Measurements from ENCODE around the gene ACTL8. TPM values are rescaled to one million over a fixed set of nuclear protein-coding genes. Genes with fewer than 3 reads are reported as not detected.

Gene ACTL8
- polyA plus RNA-seq (2013) = 0.03 TPM

- H3K27me3 ChIP-seq (replicated peaks in 2 of 5; ENCODE audit: control insufficient read depth in 4 of 5, insufficient read depth in 5 of 5, low read length in 4 of 5) = peaks cover 0 to 2% (median 0%) of the 10 kb centered on the region in 5 experiments
- no peak within 1 kb of the TSS for H3K4me3 ChIP-seq (ENCODE audit: control insufficient read depth in 1 of 7, extremely low read depth in 1 of 7, insufficient read depth in 4 of 7, low read depth in 2 of 7, low read length in 6 of 7)
- H3K9me3 ChIP-seq (ENCODE audit: control extremely low read depth in 1 of 5, control insufficient read depth in 4 of 5, insufficient read depth in 2 of 5, low read depth in 1 of 5, low read length in 4 of 5) = peaks cover 10 to 50% (median 24%) of the 10 kb centered on the region in 5 experiments
- peak in 2 of 3 donors; percentile 10 to 19 for DNase-seq
- 67% methylated on average over 11 of the region's 12 CpGs for WGBS (ENCODE audit: insufficient coverage)
- H3K27ac ChIP-seq (ENCODE audit: insufficient read depth in 1 of 2, low read depth in 1 of 2, low read length in 2 of 2, poor library complexity in 1 of 2, severe bottlenecking in 2 of 2) = no peak within 1 kb of the TSS
- no peaks in the 10 kb centered on the region for H3K4me1 ChIP-seq (ENCODE audit: control extremely low read depth in 1 of 4, control insufficient read depth in 4 of 4, insufficient read depth in 4 of 4, low read length in 3 of 4)
- ChIA-PET POLR2A (no interaction called here), CTCF (no interaction called here)
- H3K36me3 ChIP-seq (ENCODE audit: control insufficient read depth in 4 of 4, insufficient read depth in 4 of 4, low read length in 3 of 4) = no peaks in the 10 kb centered on the region
Measured at GRCh38 chr1:17755120-17755519, at the start of gene ACTL8. Gene ACTL8 (plus strand): TSS chr1:17755333. CDS start chr1:17823009, 67,676 bp downstream.

- ChIA-PET CTCF (no interaction called here), POLR2A (no interaction called here)
- no peak for DNase-seq
- Histone ChIP-seq H3K4me1 (ENCODE audit: control extremely low read depth in 1 of 4, control insufficient read depth in 4 of 4, insufficient read depth in 4 of 4, low read length in 3 of 4) (no peaks in the 10 kb centered on the region), H3K4me3 (ENCODE audit: control insufficient read depth in 1 of 7, extremely low read depth in 1 of 7, insufficient read depth in 4 of 7, low read depth in 2 of 7, low read length in 6 of 7) (no peak overlapping the region), H3K36me3 (ENCODE audit: control insufficient read depth in 4 of 4, insufficient read depth in 4 of 4, low read length in 3 of 4) (no peaks in the 10 kb centered on the region), H3K9me3 (ENCODE audit: control extremely low read depth in 1 of 5, control insufficient read depth in 4 of 5, insufficient read depth in 2 of 5, low read depth in 1 of 5, low read length in 4 of 5) (peaks cover 0 to 6% (median 0%) of the 10 kb centered on the region in 5 experiments), H3K27ac (ENCODE audit: insufficient read depth in 1 of 2, low read depth in 1 of 2, low read length in 2 of 2, poor library complexity in 1 of 2, severe bottlenecking in 2 of 2) (no peak overlapping the region), H3K27me3 (replicated peaks in 2 of 5; ENCODE audit: control insufficient read depth in 4 of 5, insufficient read depth in 5 of 5, low read length in 4 of 5) (peaks cover 0 to 6% (median 0%) of the 10 kb centered on the region in 5 experiments)
- 85% methylated on average over 4 of the region's 10 CpGs for WGBS (ENCODE audit: insufficient coverage)
Measured at GRCh38 chr1:17706445-17706844, 48.7 kb upstream of the ACTL8 start.

- Histone ChIP-seq H3K36me3 (ENCODE audit: control insufficient read depth in 4 of 4, insufficient read depth in 4 of 4, low read length in 3 of 4) (no peaks in the 10 kb centered on the region), H3K4me1 (ENCODE audit: control extremely low read depth in 1 of 4, control insufficient read depth in 4 of 4, insufficient read depth in 4 of 4, low read length in 3 of 4) (no peaks in the 10 kb centered on the region), H3K9me3 (ENCODE audit: control extremely low read depth in 1 of 5, control insufficient read depth in 4 of 5, insufficient read depth in 2 of 5, low read depth in 1 of 5, low read length in 4 of 5) (peaks cover 0 to 6% (median 0%) of the 10 kb centered on the region in 5 experiments), H3K27ac (ENCODE audit: insufficient read depth in 1 of 2, low read depth in 1 of 2, low read length in 2 of 2, poor library complexity in 1 of 2, severe bottlenecking in 2 of 2) (no peak overlapping the region), H3K4me3 (ENCODE audit: control insufficient read depth in 1 of 7, extremely low read depth in 1 of 7, insufficient read depth in 4 of 7, low read depth in 2 of 7, low read length in 6 of 7) (no peak overlapping the region), H3K27me3 (replicated peaks in 2 of 5; ENCODE audit: control insufficient read depth in 4 of 5, insufficient read depth in 5 of 5, low read length in 4 of 5) (peaks cover 0 to 6% (median 0%) of the 10 kb centered on the region in 5 experiments)
- WGBS (ENCODE audit: insufficient coverage) = 100% methylated on average over 3 of the region's 3 CpGs
- ChIA-PET POLR2A (no interaction called here), CTCF (no interaction called here)
- no peak for DNase-seq
Measured at GRCh38 chr1:17709981-17710380, 45.2 kb upstream of the ACTL8 start.

GRCh38 chr1:17710889-17711576 lies 44.1 kb upstream of the ACTL8 start:
- 0% methylated on average over 1 of the region's 4 CpGs for WGBS (ENCODE audit: insufficient coverage)
- CTCF ChIA-PET = no interaction called here
- Histone ChIP-seq H3K9me3 (ENCODE audit: control extremely low read depth in 1 of 5, control insufficient read depth in 4 of 5, insufficient read depth in 2 of 5, low read depth in 1 of 5, low read length in 4 of 5) (peaks cover 0 to 6% (median 0%) of the 10 kb centered on the region in 5 experiments), H3K36me3 (ENCODE audit: control insufficient read depth in 4 of 4, insufficient read depth in 4 of 4, low read length in 3 of 4) (no peaks in the 10 kb centered on the region), H3K27me3 (replicated peaks in 2 of 5; ENCODE audit: control insufficient read depth in 4 of 5, insufficient read depth in 5 of 5, low read length in 4 of 5) (peaks cover 0 to 5% (median 0%) of the 10 kb centered on the region in 5 experiments), H3K27ac (ENCODE audit: insufficient read depth in 1 of 2, low read depth in 1 of 2, low read length in 2 of 2, poor library complexity in 1 of 2, severe bottlenecking in 2 of 2) (no peak overlapping the region), H3K4me1 (ENCODE audit: control extremely low read depth in 1 of 4, control insufficient read depth in 4 of 4, insufficient read depth in 4 of 4, low read length in 3 of 4) (no peaks in the 10 kb centered on the region), H3K4me3 (ENCODE audit: control insufficient read depth in 1 of 7, extremely low read depth in 1 of 7, insufficient read depth in 4 of 7, low read depth in 2 of 7, low read length in 6 of 7) (no peak overlapping the region)
- no peak for DNase-seq
- POLR2A ChIA-PET = no interaction called here

GRCh38 chr1:17711577-17711910 lies 43.6 kb upstream of the ACTL8 start:
- no peaks in the 10 kb centered on the region for H3K36me3 ChIP-seq (ENCODE audit: control insufficient read depth in 4 of 4, insufficient read depth in 4 of 4, low read length in 3 of 4)
- ChIA-PET CTCF (no interaction called here), POLR2A (no interaction called here)
- no peak overlapping the region for H3K4me3 ChIP-seq (ENCODE audit: control insufficient read depth in 1 of 7, extremely low read depth in 1 of 7, insufficient read depth in 4 of 7, low read depth in 2 of 7, low read length in 6 of 7)
- H3K4me1 ChIP-seq (ENCODE audit: control extremely low read depth in 1 of 4, control insufficient read depth in 4 of 4, insufficient read depth in 4 of 4, low read length in 3 of 4) = no peaks in the 10 kb centered on the region
- H3K9me3 ChIP-seq (ENCODE audit: control extremely low read depth in 1 of 5, control insufficient read depth in 4 of 5, insufficient read depth in 2 of 5, low read depth in 1 of 5, low read length in 4 of 5) = peaks cover 0 to 6% (median 0%) of the 10 kb centered on the region in 5 experiments
- no peak for DNase-seq
- peaks cover 0 to 3% (median 0%) of the 10 kb centered on the region in 5 experiments for H3K27me3 ChIP-seq (replicated peaks in 2 of 5; ENCODE audit: control insufficient read depth in 4 of 5, insufficient read depth in 5 of 5, low read length in 4 of 5)
- no peak overlapping the region for H3K27ac ChIP-seq (ENCODE audit: insufficient read depth in 1 of 2, low read depth in 1 of 2, low read length in 2 of 2, poor library complexity in 1 of 2, severe bottlenecking in 2 of 2)

- POLR2A ChIA-PET = no interaction called here
- Histone ChIP-seq H3K27me3 (replicated peaks in 2 of 5; ENCODE audit: control insufficient read depth in 4 of 5, insufficient read depth in 5 of 5, low read length in 4 of 5) (peaks cover 0 to 3% (median 0%) of the 10 kb centered on the region in 5 experiments), H3K36me3 (ENCODE audit: control insufficient read depth in 4 of 4, insufficient read depth in 4 of 4, low read length in 3 of 4) (no peaks in the 10 kb centered on the region), H3K27ac (ENCODE audit: insufficient read depth in 1 of 2, low read depth in 1 of 2, low read length in 2 of 2, poor library complexity in 1 of 2, severe bottlenecking in 2 of 2) (no peak overlapping the region), H3K4me3 (ENCODE audit: control insufficient read depth in 1 of 7, extremely low read depth in 1 of 7, insufficient read depth in 4 of 7, low read depth in 2 of 7, low read length in 6 of 7) (no peak overlapping the region), H3K4me1 (ENCODE audit: control extremely low read depth in 1 of 4, control insufficient read depth in 4 of 4, insufficient read depth in 4 of 4, low read length in 3 of 4) (no peaks in the 10 kb centered on the region), H3K9me3 (ENCODE audit: control extremely low read depth in 1 of 5, control insufficient read depth in 4 of 5, insufficient read depth in 2 of 5, low read depth in 1 of 5, low read length in 4 of 5) (peaks cover 0 to 6% (median 0%) of the 10 kb centered on the region in 5 experiments)
- CTCF ChIA-PET = no interaction called here
- DNase-seq = no peak
- WGBS (ENCODE audit: insufficient coverage) = 100% methylated on average over 1 of the region's 5 CpGs
Measured at GRCh38 chr1:17711941-17712340, 43.2 kb upstream of the ACTL8 start.

GRCh38 chr1:17713993-17714392 lies 41.1 kb upstream of the ACTL8 start:
- Histone ChIP-seq H3K9me3 (ENCODE audit: control extremely low read depth in 1 of 5, control insufficient read depth in 4 of 5, insufficient read depth in 2 of 5, low read depth in 1 of 5, low read length in 4 of 5) (peaks cover 0 to 6% (median 0%) of the 10 kb centered on the region in 5 experiments), H3K27me3 (replicated peaks in 2 of 5; ENCODE audit: control insufficient read depth in 4 of 5, insufficient read depth in 5 of 5, low read length in 4 of 5) (peaks cover 0 to 3% (median 0%) of the 10 kb centered on the region in 5 experiments), H3K4me1 (ENCODE audit: control extremely low read depth in 1 of 4, control insufficient read depth in 4 of 4, insufficient read depth in 4 of 4, low read length in 3 of 4) (no peaks in the 10 kb centered on the region), H3K36me3 (ENCODE audit: control insufficient read depth in 4 of 4, insufficient read depth in 4 of 4, low read length in 3 of 4) (no peaks in the 10 kb centered on the region), H3K27ac (ENCODE audit: insufficient read depth in 1 of 2, low read depth in 1 of 2, low read length in 2 of 2, poor library complexity in 1 of 2, severe bottlenecking in 2 of 2) (no peak overlapping the region), H3K4me3 (ENCODE audit: control insufficient read depth in 1 of 7, extremely low read depth in 1 of 7, insufficient read depth in 4 of 7, low read depth in 2 of 7, low read length in 6 of 7) (no peak overlapping the region)
- ChIA-PET CTCF (no interaction called here), POLR2A (no interaction called here)
- DNase-seq = no peak
- 81% methylated on average over 5 of the region's 5 CpGs for WGBS (ENCODE audit: insufficient coverage)
